Measurements from ENCODE around the gene MLEC. TPM values are rescaled to one million over a fixed set of nuclear protein-coding genes. Genes with fewer than 3 reads are reported as not detected.

Gene MLEC
- total RNA-seq, 1 donor from 2014 or later = 50.8 TPM

DNA sequence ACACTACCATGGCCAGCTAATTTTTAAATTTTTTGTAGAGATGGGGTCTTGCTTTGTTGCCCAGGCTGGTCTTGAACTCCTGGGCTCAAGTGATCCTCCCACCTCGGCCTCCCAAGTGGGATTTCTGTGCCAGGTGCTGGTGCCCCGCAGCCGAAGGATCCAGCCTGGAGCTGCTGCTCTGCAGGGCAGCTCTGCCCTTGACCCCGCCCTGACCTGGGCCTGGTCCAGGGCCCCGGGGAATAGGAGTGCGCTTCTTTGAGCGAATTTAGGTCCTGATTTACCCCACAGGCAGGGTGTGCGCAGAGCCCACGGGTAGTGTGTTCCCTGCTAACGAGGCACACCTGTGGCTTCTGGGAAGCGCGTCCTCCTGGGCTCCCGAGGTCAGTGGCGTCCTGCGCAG is 53.9 kb downstream of the MLEC start:
- no peak overlapping the region for H3K27ac Mint-ChIP-seq (ENCODE audit: unreplicated experiment)
- peaks cover 2% of the 10 kb centered on the region for H3K9me3 Mint-ChIP-seq (ENCODE audit: unreplicated experiment)
- DNase-seq = no peak
- TF ChIP-seq, protein P1, sequence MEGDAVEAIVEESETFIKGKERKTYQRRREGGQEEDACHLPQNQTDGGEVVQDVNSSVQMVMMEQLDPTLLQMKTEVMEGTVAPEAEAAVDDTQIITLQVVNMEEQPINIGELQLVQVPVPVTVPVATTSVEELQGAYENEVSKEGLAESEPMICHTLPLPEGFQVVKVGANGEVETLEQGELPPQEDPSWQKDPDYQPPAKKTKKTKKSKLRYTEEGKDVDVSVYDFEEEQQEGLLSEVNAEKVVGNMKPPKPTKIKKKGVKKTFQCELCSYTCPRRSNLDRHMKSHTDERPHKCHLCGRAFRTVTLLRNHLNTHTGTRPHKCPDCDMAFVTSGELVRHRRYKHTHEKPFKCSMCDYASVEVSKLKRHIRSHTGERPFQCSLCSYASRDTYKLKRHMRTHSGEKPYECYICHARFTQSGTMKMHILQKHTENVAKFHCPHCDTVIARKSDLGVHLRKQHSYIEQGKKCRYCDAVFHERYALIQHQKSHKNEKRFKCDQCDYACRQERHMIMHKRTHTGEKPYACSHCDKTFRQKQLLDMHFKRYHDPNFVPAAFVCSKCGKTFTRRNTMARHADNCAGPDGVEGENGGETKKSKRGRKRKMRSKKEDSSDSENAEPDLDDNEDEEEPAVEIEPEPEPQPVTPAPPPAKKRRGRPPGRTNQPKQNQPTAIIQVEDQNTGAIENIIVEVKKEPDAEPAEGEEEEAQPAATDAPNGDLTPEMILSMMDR (IDR thresholded peaks at IDR 0.05; ENCODE audit: partially characterized antibody, unreplicated experiment) = no peak
- H3K4me3 Mint-ChIP-seq (ENCODE audit: unreplicated experiment) = no peak overlapping the region
- peaks cover 2% of the 10 kb centered on the region for H3K27me3 Mint-ChIP-seq (ENCODE audit: unreplicated experiment)
- H3K4me1 Mint-ChIP-seq (ENCODE audit: low read depth, unreplicated experiment) = no peaks in the 10 kb centered on the region
- no peaks in the 10 kb centered on the region for H3K36me3 Mint-ChIP-seq (ENCODE audit: unreplicated experiment)

DNA sequence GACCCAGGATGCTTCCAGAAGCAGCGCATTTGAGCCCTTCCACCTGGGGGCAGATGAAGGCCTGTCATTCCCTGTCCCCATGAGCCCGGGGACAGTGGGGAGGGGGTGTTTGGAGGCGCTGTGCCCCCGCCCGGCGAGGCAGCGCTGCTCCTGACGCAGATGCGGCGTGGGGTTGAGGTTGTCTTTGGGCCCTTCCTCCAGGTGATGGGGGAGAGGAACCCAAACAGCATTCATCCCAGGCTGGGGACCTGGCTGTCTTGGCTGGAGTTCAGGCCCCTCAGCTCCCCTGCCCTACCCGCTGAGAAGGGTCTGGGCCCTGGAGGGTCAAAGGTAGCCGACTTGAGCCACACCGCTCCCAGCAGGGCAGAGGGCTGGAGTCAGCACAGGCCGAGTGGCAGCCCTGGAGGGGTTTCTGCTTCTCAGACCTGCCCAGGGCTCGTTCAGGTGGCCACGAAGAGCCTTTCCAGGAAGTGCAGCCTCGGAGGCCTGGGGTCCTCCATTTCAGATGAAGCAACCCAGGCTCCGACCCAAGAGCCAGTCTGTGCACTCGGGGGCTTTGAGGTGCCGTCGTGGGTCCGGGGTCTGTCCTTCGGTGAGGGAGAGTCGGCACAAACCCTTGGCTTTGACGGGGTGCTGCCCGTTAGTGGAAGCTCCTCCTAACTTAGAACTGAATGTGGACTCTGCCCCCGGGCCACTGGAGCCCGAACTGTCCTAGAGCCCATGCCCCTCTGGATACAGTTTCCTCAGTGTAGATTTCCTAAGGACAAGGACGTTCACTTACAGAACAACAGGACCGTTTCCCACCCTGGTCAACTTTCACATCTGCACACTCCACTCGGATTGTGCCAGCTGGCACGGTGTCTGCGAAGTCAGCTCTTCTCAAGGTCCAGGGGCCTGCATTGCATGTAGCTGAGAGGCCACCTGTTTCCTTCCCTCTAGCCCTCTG is 54.8 kb downstream of the MLEC start:
- TF ChIP-seq, protein P1 (IDR thresholded peaks at IDR 0.05; ENCODE audit: partially characterized antibody, unreplicated experiment) = no peak
- H3K9me3 Mint-ChIP-seq (ENCODE audit: unreplicated experiment) = no peaks in the 10 kb centered on the region
- DNase-seq = no peak
- no peaks in the 10 kb centered on the region for H3K36me3 Mint-ChIP-seq (ENCODE audit: unreplicated experiment)
- no peak overlapping the region for H3K27ac Mint-ChIP-seq (ENCODE audit: unreplicated experiment)
- no peak overlapping the region for H3K4me3 Mint-ChIP-seq (ENCODE audit: unreplicated experiment)
- H3K27me3 Mint-ChIP-seq (ENCODE audit: unreplicated experiment) = no peaks in the 10 kb centered on the region
- no peaks in the 10 kb centered on the region for H3K4me1 Mint-ChIP-seq (ENCODE audit: low read depth, unreplicated experiment)

DNA sequence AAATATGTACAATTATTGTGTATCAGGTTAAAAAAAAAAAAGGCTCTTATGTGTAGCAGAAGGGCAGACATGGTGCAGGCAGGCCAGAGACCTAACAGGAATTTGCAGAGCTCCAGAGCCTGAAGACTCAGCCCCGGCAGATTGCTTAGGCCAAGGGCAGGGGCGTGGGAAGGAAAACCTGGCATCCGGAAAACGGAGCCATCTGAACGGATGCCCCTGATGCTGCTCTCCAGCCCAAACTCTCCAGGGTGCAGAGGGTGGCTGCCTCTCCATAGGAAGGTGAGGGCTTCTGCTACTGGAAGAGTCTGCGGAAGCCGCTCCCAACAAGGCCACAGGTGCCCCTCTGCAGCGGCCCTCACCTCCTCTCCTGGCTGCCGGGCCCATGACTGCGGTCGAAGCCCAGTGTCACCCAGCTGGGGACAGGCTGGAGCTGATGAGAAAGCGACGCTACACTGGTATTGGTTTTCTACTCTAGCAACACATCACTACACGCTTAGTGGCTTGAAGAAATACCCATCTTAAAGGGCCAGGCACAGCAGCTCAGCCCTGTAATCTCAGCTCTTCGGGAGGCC is 58.1 kb downstream of the MLEC start:
- no peak overlapping the region for H3K27ac Mint-ChIP-seq (ENCODE audit: unreplicated experiment)
- no peaks in the 10 kb centered on the region for H3K36me3 Mint-ChIP-seq (ENCODE audit: unreplicated experiment)
- no peaks in the 10 kb centered on the region for H3K4me1 Mint-ChIP-seq (ENCODE audit: low read depth, unreplicated experiment)
- H3K9me3 Mint-ChIP-seq (ENCODE audit: unreplicated experiment) = no peaks in the 10 kb centered on the region
- DNase-seq = no peak
- no peaks in the 10 kb centered on the region for H3K27me3 Mint-ChIP-seq (ENCODE audit: unreplicated experiment)
- TF ChIP-seq, protein P1 (IDR thresholded peaks at IDR 0.05; ENCODE audit: partially characterized antibody, unreplicated experiment) = no peak
- no peak overlapping the region for H3K4me3 Mint-ChIP-seq (ENCODE audit: unreplicated experiment)

DNA sequence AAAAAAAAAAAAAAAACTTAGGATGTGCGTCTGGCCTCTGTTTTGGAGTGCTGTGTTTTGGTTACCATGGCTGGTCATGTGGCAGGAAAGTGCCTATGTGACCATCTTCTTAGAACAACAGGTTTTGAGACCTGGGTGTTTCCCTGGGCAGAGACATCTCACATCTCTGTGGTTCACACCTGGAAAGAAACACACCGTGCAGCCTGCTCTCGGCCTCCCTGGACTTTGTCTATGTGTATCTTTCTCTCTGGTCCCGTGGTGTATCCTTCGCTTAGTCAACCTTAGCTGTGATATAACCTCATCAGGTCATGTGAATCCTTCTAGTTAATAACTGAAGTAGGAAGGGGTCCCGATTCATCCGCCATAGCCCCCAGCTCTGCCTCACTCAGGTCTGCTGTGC is 61.3 kb downstream of the MLEC start:
- TF ChIP-seq, protein P1 (IDR thresholded peaks at IDR 0.05; ENCODE audit: partially characterized antibody, unreplicated experiment) = no peak
- no peaks in the 10 kb centered on the region for H3K9me3 Mint-ChIP-seq (ENCODE audit: unreplicated experiment)
- no peaks in the 10 kb centered on the region for H3K27me3 Mint-ChIP-seq (ENCODE audit: unreplicated experiment)
- no peak for DNase-seq
- H3K4me1 Mint-ChIP-seq (ENCODE audit: low read depth, unreplicated experiment) = no peaks in the 10 kb centered on the region
- no peak overlapping the region for H3K4me3 Mint-ChIP-seq (ENCODE audit: unreplicated experiment)
- H3K36me3 Mint-ChIP-seq (ENCODE audit: unreplicated experiment) = no peaks in the 10 kb centered on the region
- no peak overlapping the region for H3K27ac Mint-ChIP-seq (ENCODE audit: unreplicated experiment)

DNA sequence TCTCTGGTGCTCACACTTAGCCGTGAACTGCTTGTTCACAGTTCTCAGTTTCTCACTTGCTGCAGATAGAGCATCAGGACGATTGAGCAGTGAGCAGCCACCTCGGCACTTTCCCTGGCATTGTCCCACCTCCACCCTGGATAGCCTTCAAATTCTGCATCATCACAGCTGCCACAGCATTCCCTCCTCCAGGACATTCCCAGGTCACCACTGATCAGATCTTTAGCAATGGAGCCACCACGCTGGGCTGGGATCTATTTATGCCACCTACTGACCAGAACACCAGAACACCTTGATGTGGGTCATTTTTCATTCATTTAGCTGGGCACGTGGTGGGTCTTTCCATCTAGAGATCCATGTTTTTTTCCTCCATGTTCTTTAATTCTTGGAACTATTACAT is 62.3 kb downstream of the MLEC start:
- H3K4me3 Mint-ChIP-seq (ENCODE audit: unreplicated experiment) = no peak overlapping the region
- TF ChIP-seq, protein P1 (IDR thresholded peaks at IDR 0.05; ENCODE audit: partially characterized antibody, unreplicated experiment) = no peak
- H3K27me3 Mint-ChIP-seq (ENCODE audit: unreplicated experiment) = no peaks in the 10 kb centered on the region
- no peaks in the 10 kb centered on the region for H3K4me1 Mint-ChIP-seq (ENCODE audit: low read depth, unreplicated experiment)
- DNase-seq = no peak
- H3K27ac Mint-ChIP-seq (ENCODE audit: unreplicated experiment) = no peak overlapping the region
- H3K9me3 Mint-ChIP-seq (ENCODE audit: unreplicated experiment) = peaks cover 2% of the 10 kb centered on the region
- H3K36me3 Mint-ChIP-seq (ENCODE audit: unreplicated experiment) = no peaks in the 10 kb centered on the region

Measured in glutamatergic neuron (in vitro differentiated cells).